GM06990 (cell line): ENCODE measurements around the gene CDC42SE2.
"Not testable (repeated sequence)": the region's sequence is repeated elsewhere in the genome, so short reads cannot be mapped to it uniquely, and the experiment has no call there.

Experiments used
- DNase-seq: peaks from one replicate; pipeline ENCODE4 v3.0.0-alpha.2; 2011; ENCODE audit not compliant: insufficient read length; ENCODE audit errors: extremely low read depth
- H3K27me3 ChIP-seq: replicated peaks from 2 replicates; pipeline ENCODE4 v1.6.0; 2011; ENCODE audit warnings: low read length; ENCODE audit not compliant: control insufficient read depth, insufficient read depth
- H3K36me3 ChIP-seq: 2 replicates; pipeline ENCODE4 v1.5.1; 2011; ENCODE audit warnings: low read length; ENCODE audit not compliant: control insufficient read depth, insufficient read depth
- H3K4me3 ChIP-seq: replicated peaks from 2 replicates; pipeline ENCODE4 v1.5.1; 2011; ENCODE audit warnings: low read depth, mild to moderate bottlenecking, control low read depth, low read length
- CTCF ChIP-seq: IDR thresholded peaks from 2 replicates; pipeline ENCODE4 v1.5.1; 2011; ENCODE audit warnings: low read length, control low read depth, mild to moderate bottlenecking, inconsistent platforms; ENCODE audit not compliant: insufficient read depth, poor library complexity, severe bottlenecking

The CDC42SE2 gene

GRCh38 chr5:131338051-131338453, 74.2 kb downstream of the CDC42SE2 start:
- Histone ChIP-seq H3K36me3 (peaks cover 2% of the 10 kb centered on the region), H3K4me3 (no peak overlapping the region), H3K27me3 (no peaks in the 10 kb centered on the region)
- no peak for DNase-seq
- no peak for TF ChIP-seq CTCF

- H3K4me3 ChIP-seq, H3K27me3 ChIP-seq, DNase-seq, H3K36me3 ChIP-seq: not testable (repeated sequence)
Observed at GRCh38 chr5:131344288-131344687, 80.4 kb downstream of the CDC42SE2 start.

GRCh38 chr5:131346204-131346603, 82.4 kb downstream of the CDC42SE2 start:
- not testable (repeated sequence) for H3K4me3 ChIP-seq, H3K27me3 ChIP-seq, DNase-seq, H3K36me3 ChIP-seq

- DNase-seq = no peak
- Histone ChIP-seq H3K36me3 (peaks cover 2% of the 10 kb centered on the region), H3K4me3 (no peak overlapping the region), H3K27me3 (no peaks in the 10 kb centered on the region)
- no peak for TF ChIP-seq CTCF
Observed at GRCh38 chr5:131353991-131354390, 90.1 kb downstream of the CDC42SE2 start.

GRCh38 chr5:131355971-131356528, 92.2 kb downstream of the CDC42SE2 start:
- no peaks in the 10 kb centered on the region for H3K27me3 ChIP-seq
- no peak overlapping the region for H3K4me3 ChIP-seq
- no peak for DNase-seq
- H3K36me3 ChIP-seq = peaks cover 2% of the 10 kb centered on the region
- TF ChIP-seq CTCF = no peak

- TF ChIP-seq CTCF = no peak
- no peak overlapping the region for H3K4me3 ChIP-seq
- H3K36me3 ChIP-seq = peaks cover 7% of the 10 kb centered on the region
- no peaks in the 10 kb centered on the region for H3K27me3 ChIP-seq
- DNase-seq = no peak
Observed at GRCh38 chr5:131356619-131357018, 92.8 kb downstream of the CDC42SE2 start.
